Endodermal cell (in vitro differentiated cells): ENCODE results near the gene SYNC. TPM values are rescaled to one million over a fixed set of nuclear protein-coding genes. Genes with fewer than 3 reads are reported as not detected.

Experiments used
- DNase-seq: peaks from one replicate; pipeline ENCODE4 v3.0.0-alpha.2; 2017
- H3K27ac ChIP-seq: 2 replicates; pipeline ENCODE4 v1.5.1; 2013; ENCODE audit warnings: mild to moderate bottlenecking, low read depth, low read length, moderate library complexity
- H3K27me3 ChIP-seq: 2 replicates; pipeline ENCODE4 v1.6.1; 2013; ENCODE audit warnings: mild to moderate bottlenecking, low read length, moderate library complexity; ENCODE audit not compliant: insufficient read depth, control insufficient read depth, poor library complexity, severe bottlenecking
- H3K36me3 ChIP-seq: 2 replicates; pipeline ENCODE4 v1.7.0; 2013; ENCODE audit warnings: mild to moderate bottlenecking, low read length, moderate library complexity; ENCODE audit not compliant: control insufficient read depth, insufficient read depth
- H3K4me1 ChIP-seq: one replicate; pipeline ENCODE4 v1.7.0; 2013; ENCODE audit warnings: low read length; ENCODE audit not compliant: control insufficient read depth, insufficient read depth
- H3K4me3 ChIP-seq: 2 replicates; pipeline ENCODE4 v1.5.1; 2013; ENCODE audit warnings: mild to moderate bottlenecking, low read length, moderate library complexity
- H3K9ac ChIP-seq: 2 replicates; pipeline ENCODE4 v1.6.1; 2013; ENCODE audit warnings: mild to moderate bottlenecking, low read length, moderate library complexity; ENCODE audit not compliant: poor library complexity, severe bottlenecking; ENCODE audit errors: extremely low read depth
- H3K9me3 ChIP-seq: 2 replicates; pipeline ENCODE4 v1.6.1; 2013; ENCODE audit warnings: mild to moderate bottlenecking, low read length, moderate library complexity; ENCODE audit not compliant: control insufficient read depth
- H3K27ac Mint-ChIP-seq: 2 replicates; pipeline ENCODE4 v1.8.0; 2020; ENCODE audit warnings: mixed read lengths
- H3K27me3 Mint-ChIP-seq: 2 replicates; pipeline ENCODE4 v1.8.0; 2021; ENCODE audit warnings: mild to moderate bottlenecking, mixed read lengths; ENCODE audit not compliant: insufficient read depth
- H3K36me3 Mint-ChIP-seq: 2 replicates; pipeline ENCODE4 v1.8.0; 2020; ENCODE audit warnings: low read depth, mixed read lengths
- H3K4me1 Mint-ChIP-seq: 2 replicates; pipeline ENCODE4 v1.8.0; 2020; ENCODE audit warnings: mixed read lengths
- H3K4me3 Mint-ChIP-seq: 2 replicates; pipeline ENCODE4 v1.8.0; 2020; ENCODE audit warnings: mild to moderate bottlenecking, moderate library complexity, mixed read lengths
- H3K9me3 Mint-ChIP-seq: 2 replicates; pipeline ENCODE4 v1.8.0; 2020; ENCODE audit warnings: mild to moderate bottlenecking, mixed read lengths
- CTCF ChIP-seq: fragments of 200-600 bp; sonication (generic); conservative IDR thresholded peaks from 2 replicates; pipeline ENCODE4 v1.5.0; 2021; ENCODE audit warnings: antibody characterized with exemption, mild to moderate bottlenecking
- WGBS, 2 experiments: methylation state at CpG; one replicate each; pipeline versions ENCODE4 v1.1.5 to v1.1.7; 2013; ENCODE audit warnings: missing lambda C conversion rate in 2 of 2, mixed read lengths in 1 of 2; ENCODE audit not compliant: insufficient coverage in 1 of 2, insufficient read length in 1 of 2; 5-methylcytosine and 5-hydroxymethylcytosine counted together
- total RNA-seq, 2 donors: library from RNA; stranded (reverse); fragmentation: NEBNext Ultra II Directional in 1 of 2; extraction: Animal tissue kit (Norgen Biotek cat#: 25700) in 1 of 2; gene quantifications; 2 replicates in 1 of 2; 3 replicates in 1 of 2; pipeline ENCODE4 v1.2.1, GENCODE V29; 2021

The SYNC gene
- total RNA-seq, 2 donors from 2014 or later = 0.18 TPM; not detected in 1

DNA sequence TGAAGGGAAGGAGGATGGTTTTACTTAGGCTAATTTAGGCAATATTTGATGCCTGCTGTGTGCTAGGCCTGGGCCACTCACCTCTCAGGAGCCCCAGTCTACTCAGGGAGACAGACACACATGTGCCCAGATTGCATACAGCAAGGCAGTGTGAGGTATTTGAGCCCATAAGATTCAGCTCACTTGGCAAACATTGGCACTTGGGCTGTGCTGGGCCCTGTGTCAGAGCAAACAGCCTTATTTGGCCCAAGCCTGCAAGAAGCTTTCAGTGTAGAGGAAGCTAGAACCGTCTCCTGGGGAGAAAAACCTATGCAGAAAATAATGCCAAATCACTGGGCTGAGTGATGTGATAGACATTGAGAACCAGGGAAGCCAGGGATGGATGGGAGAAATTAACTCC lies 3.9 kb upstream of the SYNC start:
- peaks cover 39% of the 10 kb centered on the region for H3K27me3 Mint-ChIP-seq

GRCh38 chr1:32705516-32705915 lies 2.9 kb upstream of the SYNC start:
- Mint-ChIP-seq H3K4me3 (no peak overlapping the region), H3K27me3 (peaks cover 42% of the 10 kb centered on the region), H3K27ac (no peak overlapping the region), H3K36me3 (no peaks in the 10 kb centered on the region), H3K9me3 (no peaks in the 10 kb centered on the region), H3K4me1 (peaks cover 21% of the 10 kb centered on the region)
- peaks cover 3% of the 10 kb centered on the region for H3K4me1 ChIP-seq
- H3K4me3 ChIP-seq = no peak overlapping the region
- DNase-seq = no peak
- no peak overlapping the region for H3K9ac ChIP-seq
- no peak overlapping the region for H3K27ac ChIP-seq
- peaks cover 38% of the 10 kb centered on the region for H3K27me3 ChIP-seq
- H3K36me3 ChIP-seq = no peaks in the 10 kb centered on the region
- 94 to 96% methylated on average over 7 of the region's 7 CpGs for WGBS, 2 experiments
- TF ChIP-seq CTCF = no peak
- H3K9me3 ChIP-seq = no peaks in the 10 kb centered on the region

More for the DNA sequence above, 3.9 kb upstream of the SYNC start:
- Histone ChIP-seq H3K36me3 (no peaks in the 10 kb centered on the region), H3K4me1 (peaks cover 3% of the 10 kb centered on the region), H3K27ac (no peak overlapping the region), H3K9me3 (no peaks in the 10 kb centered on the region), H3K4me3 (no peak overlapping the region), H3K27me3 (peaks cover 34% of the 10 kb centered on the region), H3K9ac (no peak overlapping the region)
- 80 to 85% methylated on average over 1 of the region's 1 CpG for WGBS, 2 experiments
- H3K36me3 Mint-ChIP-seq = no peaks in the 10 kb centered on the region
- H3K27ac Mint-ChIP-seq = no peak overlapping the region
- no peaks in the 10 kb centered on the region for H3K9me3 Mint-ChIP-seq
- H3K4me1 Mint-ChIP-seq = peaks cover 21% of the 10 kb centered on the region
- no peak overlapping the region for H3K4me3 Mint-ChIP-seq
- DNase-seq = no peak
- no peak for TF ChIP-seq CTCF

GRCh38 chr1:32703479-32704291 lies 1.1 kb upstream of the SYNC start:
- no peak overlapping the region for H3K9ac ChIP-seq

More at GRCh38 chr1:32703479-32704291, 1.1 kb upstream of the SYNC start:
- H3K9me3 ChIP-seq = no peaks in the 10 kb centered on the region
- no peaks in the 10 kb centered on the region for H3K4me1 ChIP-seq
- peaks cover 17% of the 10 kb centered on the region for H3K4me1 Mint-ChIP-seq
- peaks cover 49% of the 10 kb centered on the region for H3K27me3 Mint-ChIP-seq
- no peak overlapping the region for H3K4me3 ChIP-seq
- H3K4me3 Mint-ChIP-seq = peak overlapping the region; percentile 54
- H3K9me3 Mint-ChIP-seq = peaks cover under 1% of the 10 kb centered on the region
- no peaks in the 10 kb centered on the region for H3K36me3 ChIP-seq
- peak; percentile 58 for DNase-seq
- no peaks in the 10 kb centered on the region for H3K36me3 Mint-ChIP-seq
- peaks cover 38% of the 10 kb centered on the region for H3K27me3 ChIP-seq
- H3K27ac Mint-ChIP-seq = peak overlapping the region; percentile 3
- 75 to 83% methylated on average over 10 to 18 of the region's 18 CpGs for WGBS, 2 experiments
- no peak overlapping the region for H3K27ac ChIP-seq
- no peak for TF ChIP-seq CTCF
